HEK293 (cell line): ENCODE data around the gene CHST3.

Experiments used
- CTCF ChIA-PET: fragments of 350-600 bp; formaldehyde crosslinking; extraction: SDS; loops from one replicate; lab custom pipeline; 2021; ENCODE audit warnings: antibody characterized with exemption; lab: Yijun Ruan, JAX
- POLR2A ChIA-PET: fragments of 300-600 bp; formaldehyde crosslinking; extraction: SDS; loops from one replicate; lab custom pipeline; 2020; ENCODE audit warnings: antibody characterized with exemption, inconsistent platforms; lab: Yijun Ruan, JAX
- H3K27ac ChIP-seq: fragments of 200-500 bp; sonication (Bioruptor generic); 2 replicates; pipeline ENCODE4 v1.5.1; 2014; ENCODE audit warnings: low read depth, low read length, control low read depth, inconsistent platforms; ENCODE audit errors: extremely low read depth
- H3K36me3 ChIP-seq, 2 experiments: fragments of 200-500 bp in 1 of 2; sonication (Bioruptor generic) in 1 of 2; 1 replicate in 1 of 2; 2 replicates in 1 of 2; pipeline ENCODE4 v1.5.1; 2014 to 2017; ENCODE audit warnings: inconsistent platforms in 2 of 2, low read length in 2 of 2; ENCODE audit not compliant: control insufficient read depth in 2 of 2, insufficient read depth in 1 of 2
- H3K4me1 ChIP-seq: fragments of 200-500 bp; sonication (Bioruptor generic); 2 replicates; pipeline ENCODE4 v1.5.1; 2014; ENCODE audit warnings: mild to moderate bottlenecking, low read length, inconsistent platforms; ENCODE audit not compliant: control insufficient read depth, insufficient read depth
- H3K4me3 ChIP-seq: 2 replicates; pipeline ENCODE4 v1.5.1; 2011; ENCODE audit warnings: low read depth, mild to moderate bottlenecking, control low read depth, low read length, moderate library complexity
- H3K9me3 ChIP-seq: fragments of 200-500 bp; sonication (Bioruptor generic); 2 replicates; pipeline ENCODE4 v1.5.1; 2014; ENCODE audit warnings: low read depth, low read length, inconsistent platforms; ENCODE audit not compliant: control insufficient read depth, insufficient read depth
- BCL11B ChIP-seq: fragments of 450-650 bp; formaldehyde crosslinking; IDR thresholded peaks from 2 replicates; pipeline ENCODE4 v1.5.1; 2016; ENCODE audit warnings: low read depth, missing biosample characterization, missing genetic modification characterization
- HOXA7 ChIP-seq: sonication (generic); formaldehyde crosslinking; IDR thresholded peaks from 2 replicates; pipeline ENCODE4 v1.8.1; 2022; ENCODE audit warnings: missing genetic modification reagents, borderline replicate concordance
- HOXC10 ChIP-seq: sonication (generic); formaldehyde crosslinking; IDR thresholded peaks from 2 replicates; pipeline ENCODE4 v1.8.1; 2023; ENCODE audit warnings: mild to moderate bottlenecking, missing genetic modification reagents
- IKZF3 ChIP-seq: fragments of 450-650 bp; IDR thresholded peaks from 2 replicates; pipeline ENCODE4 v1.5.0; 2018; ENCODE audit warnings: missing biosample characterization, mild to moderate bottlenecking, missing genetic modification characterization, moderate library complexity
- RBAK ChIP-seq: fragments of 450-650 bp; formaldehyde crosslinking; IDR thresholded peaks from 2 replicates; pipeline ENCODE4 v1.5.1; 2016; ENCODE audit warnings: missing biosample characterization, missing genetic modification characterization
- TRIM28 ChIP-seq: IDR thresholded peaks from 2 replicates; pipeline ENCODE4 v1.6.1; 2011; ENCODE audit warnings: low read length, control low read depth, borderline replicate concordance
- ZBTB20 ChIP-seq: fragments of 450-650 bp; formaldehyde crosslinking; IDR thresholded peaks from 2 replicates; pipeline ENCODE4 v1.5.1; 2016; ENCODE audit warnings: missing biosample characterization, missing genetic modification characterization
- ZNF10 ChIP-seq: fragments of 450-650 bp; formaldehyde crosslinking; IDR thresholded peaks from 2 replicates; pipeline ENCODE4 v1.5.1; 2017; ENCODE audit warnings: missing biosample characterization, missing genetic modification characterization
- ZNF121 ChIP-seq: fragments of 450-650 bp; formaldehyde crosslinking; IDR thresholded peaks from 2 replicates; pipeline ENCODE4 v1.5.1; 2016; ENCODE audit warnings: missing biosample characterization, missing genetic modification characterization
- ZNF426 ChIP-seq: fragments of 450-650 bp; formaldehyde crosslinking; IDR thresholded peaks from 2 replicates; pipeline ENCODE4 v1.5.1; 2017; ENCODE audit warnings: missing biosample characterization, missing genetic modification characterization, mild to moderate bottlenecking, inconsistent platforms, moderate library complexity
- ZNF621 ChIP-seq: fragments of 450-650 bp; formaldehyde crosslinking; IDR thresholded peaks from 2 replicates; pipeline ENCODE4 v1.5.1; 2017; ENCODE audit warnings: missing biosample characterization, missing genetic modification characterization
- ZNF623 ChIP-seq: fragments of 450-650 bp; formaldehyde crosslinking; IDR thresholded peaks from 2 replicates; pipeline ENCODE4 v1.5.1; 2016; ENCODE audit warnings: missing biosample characterization, missing genetic modification characterization
- ZNF707 ChIP-seq: fragments of 450-650 bp; formaldehyde crosslinking; IDR thresholded peaks from 2 replicates; pipeline ENCODE4 v1.5.1; 2016; ENCODE audit warnings: missing biosample characterization, missing genetic modification characterization
- ZNF830 ChIP-seq: fragments of 450-650 bp; IDR thresholded peaks from 2 replicates; pipeline ENCODE4 v1.5.0; 2018; ENCODE audit warnings: missing biosample characterization, missing genetic modification characterization, low read depth, mild to moderate bottlenecking, moderate library complexity
- ZNF843 ChIP-seq: fragments of 450-650 bp; formaldehyde crosslinking; IDR thresholded peaks from 2 replicates; pipeline ENCODE4 v1.5.1; 2016; ENCODE audit warnings: missing biosample characterization, missing genetic modification characterization
- ZSCAN23 ChIP-seq: fragments of 450-650 bp; formaldehyde crosslinking; IDR thresholded peaks from 2 replicates; pipeline ENCODE4 v1.5.1; 2016; ENCODE audit warnings: missing biosample characterization, missing genetic modification characterization
- TF ChIP-seq, protein P1 (sequence below): fragments of 450-650 bp; formaldehyde crosslinking; conservative IDR thresholded peaks from 2 replicates; pipeline ENCODE4 v1.5.1; 2016; ENCODE audit warnings: low read depth, missing biosample characterization, missing genetic modification characterization
- TF ChIP-seq, protein P2 (sequence below): fragments of 450-650 bp; formaldehyde crosslinking; IDR thresholded peaks from 2 replicates; pipeline ENCODE4 v1.5.1; 2017; ENCODE audit warnings: missing biosample characterization, missing genetic modification characterization
- TF ChIP-seq, protein P3 (sequence below): sonication (generic); formaldehyde crosslinking; IDR thresholded peaks from 2 replicates; pipeline ENCODE4 v1.8.1; 2022; ENCODE audit warnings: mild to moderate bottlenecking, moderate library complexity, missing genetic modification reagents
- TF ChIP-seq, protein P4 (sequence below): fragments of 450-650 bp; formaldehyde crosslinking; IDR thresholded peaks from 2 replicates; pipeline ENCODE4 v1.5.1; 2016; ENCODE audit warnings: missing biosample characterization, missing genetic modification characterization

CHST3 gene

DNA sequence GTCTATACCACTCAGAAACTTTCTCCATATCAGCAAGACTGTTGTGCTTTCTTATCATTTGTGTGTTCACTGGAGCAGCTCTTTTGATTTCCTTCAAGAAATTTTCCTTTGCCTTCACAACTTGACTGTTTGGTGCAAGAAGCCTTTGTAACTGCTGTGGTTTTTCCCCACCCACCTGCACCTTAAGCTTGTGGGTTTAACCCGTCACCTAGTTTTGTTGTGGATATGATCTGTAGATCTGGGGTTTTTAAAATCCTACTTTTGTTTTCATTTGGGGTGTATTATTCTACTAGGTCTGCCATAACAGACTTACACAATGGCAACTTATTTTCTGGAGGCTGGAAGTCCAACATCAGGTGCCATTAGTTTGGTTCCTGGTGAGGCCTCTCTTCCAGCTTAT is 30.5 kb upstream of the CHST3 start:
- POLR2A ChIA-PET = no interaction called here
- H3K4me1 ChIP-seq = no peaks in the 10 kb centered on the region
- TF ChIP-seq ZSCAN23 (tag by site-specific recombination) (no peak), BCL11B (tag by site-specific recombination) (no peak), ZNF623 (tag by site-specific recombination) (no peak), ZNF121 (no peak), TRIM28 (no peak), ZNF621 (tag by site-specific recombination) (no peak), ZNF426 (tag by site-specific recombination) (no peak), IKZF3 (tag by site-specific recombination) (no peak), HOXA7 (CRISPR knock-in tag) (no peak)
- TF ChIP-seq, protein P1, sequence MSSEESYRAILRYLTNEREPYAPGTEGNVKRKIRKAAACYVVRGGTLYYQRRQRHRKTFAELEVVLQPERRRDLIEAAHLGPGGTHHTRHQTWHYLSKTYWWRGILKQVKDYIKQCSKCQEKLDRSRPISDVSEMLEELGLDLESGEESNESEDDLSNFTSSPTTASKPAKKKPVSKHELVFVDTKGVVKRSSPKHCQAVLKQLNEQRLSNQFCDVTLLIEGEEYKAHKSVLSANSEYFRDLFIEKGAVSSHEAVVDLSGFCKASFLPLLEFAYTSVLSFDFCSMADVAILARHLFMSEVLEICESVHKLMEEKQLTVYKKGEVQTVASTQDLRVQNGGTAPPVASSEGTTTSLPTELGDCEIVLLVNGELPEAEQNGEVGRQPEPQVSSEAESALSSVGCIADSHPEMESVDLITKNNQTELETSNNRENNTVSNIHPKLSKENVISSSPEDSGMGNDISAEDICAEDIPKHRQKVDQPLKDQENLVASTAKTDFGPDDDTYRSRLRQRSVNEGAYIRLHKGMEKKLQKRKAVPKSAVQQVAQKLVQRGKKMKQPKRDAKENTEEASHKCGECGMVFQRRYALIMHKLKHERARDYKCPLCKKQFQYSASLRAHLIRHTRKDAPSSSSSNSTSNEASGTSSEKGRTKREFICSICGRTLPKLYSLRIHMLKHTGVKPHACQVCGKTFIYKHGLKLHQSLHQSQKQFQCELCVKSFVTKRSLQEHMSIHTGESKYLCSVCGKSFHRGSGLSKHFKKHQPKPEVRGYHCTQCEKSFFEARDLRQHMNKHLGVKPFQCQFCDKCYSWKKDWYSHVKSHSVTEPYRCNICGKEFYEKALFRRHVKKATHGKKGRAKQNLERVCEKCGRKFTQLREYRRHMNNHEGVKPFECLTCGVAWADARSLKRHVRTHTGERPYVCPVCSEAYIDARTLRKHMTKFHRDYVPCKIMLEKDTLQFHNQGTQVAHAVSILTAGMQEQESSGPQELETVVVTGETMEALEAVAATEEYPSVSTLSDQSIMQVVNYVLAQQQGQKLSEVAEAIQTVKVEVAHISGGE = no peak
- TF ChIP-seq, protein P2, sequence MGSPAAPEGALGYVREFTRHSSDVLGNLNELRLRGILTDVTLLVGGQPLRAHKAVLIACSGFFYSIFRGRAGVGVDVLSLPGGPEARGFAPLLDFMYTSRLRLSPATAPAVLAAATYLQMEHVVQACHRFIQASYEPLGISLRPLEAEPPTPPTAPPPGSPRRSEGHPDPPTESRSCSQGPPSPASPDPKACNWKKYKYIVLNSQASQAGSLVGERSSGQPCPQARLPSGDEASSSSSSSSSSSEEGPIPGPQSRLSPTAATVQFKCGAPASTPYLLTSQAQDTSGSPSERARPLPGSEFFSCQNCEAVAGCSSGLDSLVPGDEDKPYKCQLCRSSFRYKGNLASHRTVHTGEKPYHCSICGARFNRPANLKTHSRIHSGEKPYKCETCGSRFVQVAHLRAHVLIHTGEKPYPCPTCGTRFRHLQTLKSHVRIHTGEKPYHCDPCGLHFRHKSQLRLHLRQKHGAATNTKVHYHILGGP (tag by site-specific recombination) = no peak
- TF ChIP-seq, protein P3, sequence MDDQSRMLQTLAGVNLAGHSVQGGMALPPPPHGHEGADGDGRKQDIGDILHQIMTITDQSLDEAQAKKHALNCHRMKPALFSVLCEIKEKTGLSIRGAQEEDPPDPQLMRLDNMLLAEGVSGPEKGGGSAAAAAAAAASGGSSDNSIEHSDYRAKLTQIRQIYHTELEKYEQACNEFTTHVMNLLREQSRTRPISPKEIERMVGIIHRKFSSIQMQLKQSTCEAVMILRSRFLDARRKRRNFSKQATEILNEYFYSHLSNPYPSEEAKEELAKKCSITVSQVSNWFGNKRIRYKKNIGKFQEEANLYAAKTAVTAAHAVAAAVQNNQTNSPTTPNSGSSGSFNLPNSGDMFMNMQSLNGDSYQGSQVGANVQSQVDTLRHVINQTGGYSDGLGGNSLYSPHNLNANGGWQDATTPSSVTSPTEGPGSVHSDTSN = no peak
- TF ChIP-seq, all 188 proteins: peak for 0
- Histone ChIP-seq H3K27ac (no peak overlapping the region), H3K36me3 (no peaks in the 10 kb centered on the region; a peak in 1 of 3 replicates), H3K4me3 (no peak overlapping the region), H3K9me3 (no peaks in the 10 kb centered on the region)
- CTCF ChIA-PET = interaction anchor here (0.8 to 1.6 kb wide), 3 partner anchors 17 to 37 kb away, joined by 3 to 4 read pairs (median 3); no protein-coding TSS in a partner anchor

DNA sequence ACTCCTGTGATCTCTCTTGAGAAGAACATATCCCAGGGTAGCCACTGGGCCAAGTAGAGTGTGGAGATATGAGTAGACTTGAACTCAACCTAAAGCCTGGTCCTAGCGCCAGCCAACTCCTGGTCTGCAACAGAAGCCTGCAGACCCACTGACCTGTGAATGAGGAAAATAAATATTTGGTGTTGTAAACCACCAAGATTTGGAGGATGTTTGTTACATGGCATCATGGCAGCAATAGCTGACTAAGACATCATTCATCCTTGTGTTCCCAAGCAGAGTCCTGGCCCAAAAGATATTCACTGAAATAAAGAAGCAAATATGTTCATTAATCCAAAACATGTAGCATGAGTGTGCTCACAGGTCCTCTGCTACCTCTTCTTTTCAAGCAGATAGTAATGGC is 26.0 kb upstream of the CHST3 start:
- no peaks in the 10 kb centered on the region for H3K9me3 ChIP-seq
- POLR2A ChIA-PET = no interaction called here
- H3K36me3 ChIP-seq = no peaks in the 10 kb centered on the region
- CTCF ChIA-PET = interaction anchor here (0.8 to 1.3 kb wide), 3 partner anchors 18 to 110 kb away, joined by 3 to 7 read pairs (median 5); no protein-coding TSS in a partner anchor
- no peak overlapping the region for H3K4me3 ChIP-seq
- no peak overlapping the region for H3K27ac ChIP-seq
- H3K4me1 ChIP-seq = no peaks in the 10 kb centered on the region
- TF ChIP-seq ZNF707 (tag by site-specific recombination) (no peak), RBAK (peak; percentile 88), ZNF10 (tag by site-specific recombination) (no peak), ZBTB20 (tag by site-specific recombination) (no peak), HOXC10 (no peak), ZNF830 (tag by site-specific recombination) (no peak), ZNF843 (tag by site-specific recombination) (no peak)
- TF ChIP-seq, protein P4, sequence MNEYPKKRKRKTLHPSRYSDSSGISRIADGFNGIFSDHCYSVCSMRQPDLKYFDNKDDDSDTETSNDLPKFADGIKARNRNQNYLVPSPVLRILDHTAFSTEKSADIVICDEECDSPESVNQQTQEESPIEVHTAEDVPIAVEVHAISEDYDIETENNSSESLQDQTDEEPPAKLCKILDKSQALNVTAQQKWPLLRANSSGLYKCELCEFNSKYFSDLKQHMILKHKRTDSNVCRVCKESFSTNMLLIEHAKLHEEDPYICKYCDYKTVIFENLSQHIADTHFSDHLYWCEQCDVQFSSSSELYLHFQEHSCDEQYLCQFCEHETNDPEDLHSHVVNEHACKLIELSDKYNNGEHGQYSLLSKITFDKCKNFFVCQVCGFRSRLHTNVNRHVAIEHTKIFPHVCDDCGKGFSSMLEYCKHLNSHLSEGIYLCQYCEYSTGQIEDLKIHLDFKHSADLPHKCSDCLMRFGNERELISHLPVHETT = no peak
